H9 (cell line): ENCODE measurements around the gene TSEN34. TPM values are rescaled to one million over a fixed set of nuclear protein-coding genes. Genes with fewer than 3 reads are reported as not detected.

Experiments
- DNase-seq: peaks from one replicate; pipeline ENCODE4 v3.0.0-alpha.2; 2017
- H2AFZ ChIP-seq: one replicate; pipeline ENCODE4 v1.6.1; 2013; ENCODE audit warnings: mild to moderate bottlenecking, low read length, control low read depth, moderate library complexity
- H2AK5ac ChIP-seq: 2 replicates; pipeline ENCODE4 v1.6.1; 2013; ENCODE audit warnings: low read length, control low read depth, mixed read lengths; ENCODE audit not compliant: insufficient read length
- H2BK120ac ChIP-seq: one replicate; pipeline ENCODE4 v1.6.1; 2013; ENCODE audit warnings: low read depth, mild to moderate bottlenecking, low read length, control low read depth, inconsistent platforms; ENCODE audit not compliant: poor library complexity, severe bottlenecking
- H2BK12ac ChIP-seq: 2 replicates; pipeline ENCODE4 v1.6.1; 2013; ENCODE audit warnings: low read length, control low read depth, mixed read lengths, low read depth; ENCODE audit not compliant: insufficient read length
- H2BK15ac ChIP-seq: 2 replicates; pipeline ENCODE4 v1.6.1; 2013; ENCODE audit warnings: low read depth, low read length, control low read depth
- H2BK20ac ChIP-seq: one replicate; pipeline ENCODE4 v1.6.1; 2013; ENCODE audit warnings: low read depth, mild to moderate bottlenecking, low read length, control low read depth, inconsistent platforms; ENCODE audit not compliant: poor library complexity, severe bottlenecking
- H2BK5ac ChIP-seq: 2 replicates; pipeline ENCODE4 v1.6.1; 2013; ENCODE audit warnings: low read length, control low read depth, mixed read lengths; ENCODE audit not compliant: insufficient read length
- H3K14ac ChIP-seq: 2 replicates; pipeline ENCODE4 v1.6.1; 2013; ENCODE audit warnings: low read length, control low read depth; ENCODE audit not compliant: insufficient read depth
- H3K18ac ChIP-seq: 2 replicates; pipeline ENCODE4 v1.6.1; 2013; ENCODE audit warnings: low read depth, mild to moderate bottlenecking, mixed read lengths, low read length, control low read depth; ENCODE audit not compliant: insufficient read length
- H3K23ac ChIP-seq: 2 replicates; pipeline ENCODE4 v1.6.1; 2013; ENCODE audit warnings: low read length, control low read depth, mixed read lengths, low read depth; ENCODE audit not compliant: insufficient read length
- H3K23me2 ChIP-seq: 2 replicates; pipeline ENCODE4 v1.6.1; 2013; ENCODE audit warnings: low read depth, mild to moderate bottlenecking, mixed read lengths, low read length, control low read depth; ENCODE audit not compliant: insufficient read length, poor library complexity, severe bottlenecking
- H3K27ac ChIP-seq: 2 replicates; pipeline ENCODE4 v1.5.1; 2013; ENCODE audit warnings: low read length, control low read depth, mixed read lengths, low read depth; ENCODE audit not compliant: insufficient read length
- H3K27me3 ChIP-seq: 2 replicates; pipeline ENCODE4 v1.6.1; 2013; ENCODE audit warnings: low read length, control low read depth, inconsistent platforms; ENCODE audit not compliant: insufficient read depth
- H3K4ac ChIP-seq: 2 replicates; pipeline ENCODE4 v1.6.1; 2013; ENCODE audit warnings: low read depth, mild to moderate bottlenecking, control low read depth, inconsistent platforms, low read length, moderate library complexity
- H3K4me1 ChIP-seq: 2 replicates; pipeline ENCODE4 v1.6.1; 2013; ENCODE audit warnings: low read length, control low read depth, inconsistent platforms; ENCODE audit not compliant: insufficient read depth
- H3K4me2 ChIP-seq: 2 replicates; pipeline ENCODE4 v1.6.1; 2013; ENCODE audit warnings: low read length, control low read depth, mixed read lengths; ENCODE audit not compliant: insufficient read length, insufficient read depth
- H3K56ac ChIP-seq: 2 replicates; pipeline ENCODE4 v1.6.1; 2013; ENCODE audit warnings: low read depth, mild to moderate bottlenecking, mixed read lengths, low read length, control low read depth; ENCODE audit not compliant: insufficient read length
- H3K79me1 ChIP-seq: 2 replicates; pipeline ENCODE4 v1.6.1; 2013; ENCODE audit warnings: low read depth, mild to moderate bottlenecking, moderate library complexity, low read length, control low read depth, inconsistent platforms; ENCODE audit not compliant: insufficient read depth, poor library complexity, severe bottlenecking
- H3K79me2 ChIP-seq: 2 replicates; pipeline ENCODE4 v1.6.1; 2013; ENCODE audit warnings: low read length, control low read depth, inconsistent platforms; ENCODE audit not compliant: insufficient read depth
- H3K9ac ChIP-seq: 2 replicates; pipeline ENCODE4 v1.6.1; 2013; ENCODE audit warnings: low read length, control low read depth, mixed read lengths; ENCODE audit not compliant: insufficient read length; ENCODE audit errors: extremely low read depth
- H3K9me3 ChIP-seq: one replicate; pipeline ENCODE4 v1.6.1; 2013; ENCODE audit warnings: low read depth, low read length, inconsistent platforms; ENCODE audit not compliant: control insufficient read depth
- H3T11ph ChIP-seq: one replicate; pipeline ENCODE4 v1.6.1; 2013; ENCODE audit warnings: mild to moderate bottlenecking, low read length, control low read depth, inconsistent platforms
- H4K20me1 ChIP-seq: one replicate; pipeline ENCODE4 v1.6.1; 2013; ENCODE audit not compliant: control insufficient read depth, insufficient read length, insufficient read depth
- H4K5ac ChIP-seq: 2 replicates; pipeline ENCODE4 v1.6.1; 2013; ENCODE audit warnings: low read depth, mild to moderate bottlenecking, mixed read lengths, low read length, control low read depth; ENCODE audit not compliant: insufficient read length
- H4K8ac ChIP-seq: replicated peaks from 2 replicates; pipeline ENCODE4 v1.6.1; 2013; ENCODE audit warnings: low read length, control low read depth, mixed read lengths, low read depth; ENCODE audit not compliant: insufficient read length
- H4K91ac ChIP-seq: 2 replicates; pipeline ENCODE4 v1.6.1; 2013; ENCODE audit warnings: low read depth, mild to moderate bottlenecking, moderate library complexity, mixed read lengths, low read length, control low read depth; ENCODE audit not compliant: insufficient read length
- H3K27ac Mint-ChIP-seq, 3 experiments: 2 replicates in 2 of 3; 3 replicates in 1 of 3; pipeline ENCODE4 v1.8.0; 2020 to 2021; ENCODE audit warnings: mixed read lengths in 3 of 3, mild to moderate bottlenecking in 1 of 3, moderate library complexity in 1 of 3
- H3K27me3 Mint-ChIP-seq: 2 replicates; pipeline ENCODE4 v1.8.0; 2021; ENCODE audit warnings: low read depth, mild to moderate bottlenecking, moderate library complexity, mixed read lengths
- H3K36me3 Mint-ChIP-seq, 3 experiments: 2 replicates in 2 of 3; 3 replicates in 1 of 3; pipeline ENCODE4 v1.8.0; 2020 to 2021; ENCODE audit warnings: low read depth in 3 of 3, mixed read lengths in 3 of 3; ENCODE audit not compliant: insufficient read depth in 1 of 3
- H3K4me1 Mint-ChIP-seq, 2 experiments: 2 replicates each; pipeline ENCODE4 v1.8.0; 2020; ENCODE audit warnings: mixed read lengths in 2 of 2
- H3K4me3 Mint-ChIP-seq, 2 experiments: 2 replicates in 1 of 2; 3 replicates in 1 of 2; pipeline ENCODE4 v1.8.0; 2020 to 2021; ENCODE audit warnings: mild to moderate bottlenecking in 2 of 2, mixed read lengths in 2 of 2, moderate library complexity in 1 of 2
- H3K9me3 Mint-ChIP-seq, 2 experiments: 2 replicates in 1 of 2; 3 replicates in 1 of 2; pipeline ENCODE4 v1.8.0; 2020; ENCODE audit warnings: mild to moderate bottlenecking in 2 of 2, mixed read lengths in 2 of 2, moderate library complexity in 1 of 2
- CTCF ChIP-seq: fragments of 200-600 bp; sonication (generic); conservative IDR thresholded peaks from 3 replicates; pipeline ENCODE4 v1.8.0; 2021; ENCODE audit warnings: antibody characterized with exemption, mild to moderate bottlenecking
- whole genome bisulfite sequencing: extraction: QIAGEN DNeasy Blood & Tissue Kit; methylation state at CpG from one replicate; pipeline ENCODE4 v1.1.7; 2013; ENCODE audit warnings: missing lambda C conversion rate, low lambda C conversion rate, mixed read lengths; ENCODE audit not compliant: insufficient read length; ENCODE audit errors: extremely low coverage; 5-methylcytosine and 5-hydroxymethylcytosine counted together
- total RNA-seq: library from RNA; stranded (reverse); gene quantifications from 2 replicates; pipeline ENCODE4 v1.2.1, GENCODE V29; 2021

TSEN34 gene
- total RNA-seq, 1 experiment from 2014 or later: 28.3 TPM

- no peak overlapping the region for H2AFZ ChIP-seq
- H3T11ph ChIP-seq: no peak overlapping the region
- no peak overlapping the region for H3K56ac ChIP-seq
- H3K9me3 ChIP-seq: no peaks in the 10 kb centered on the region
- H2BK5ac ChIP-seq: no peak overlapping the region
- peaks cover 4 to 9% (median 6%) of the 10 kb centered on the region in 3 experiments for H3K36me3 Mint-ChIP-seq
- H3K27me3 ChIP-seq: no peaks in the 10 kb centered on the region
- no peak overlapping the region for H3K4ac ChIP-seq
- H3K27ac Mint-ChIP-seq: 0 out of 7 replicates have a peak overlapping the region, but pooled peaks of 1 of the 3 experiments have one; percentile 8
- peaks cover 33 to 41% of the 10 kb centered on the region in 2 experiments for H3K4me1 Mint-ChIP-seq
- peak overlapping the region; percentile 72 to 93; a peak in 4 of 5 replicates for H3K4me3 Mint-ChIP-seq
- H4K20me1 ChIP-seq: no peaks in the 10 kb centered on the region
- H2AK5ac ChIP-seq: no peak overlapping the region
- no peaks in the 10 kb centered on the region for H3K79me1 ChIP-seq
- H3K23me2 ChIP-seq: peaks cover 18% of the 10 kb centered on the region
- H2BK20ac ChIP-seq: no peak overlapping the region
- no peak overlapping the region for H2BK15ac ChIP-seq
- no peak overlapping the region for H2BK120ac ChIP-seq
- no peak overlapping the region for H3K14ac ChIP-seq
- no peak for DNase-seq
- no peak overlapping the region for H4K91ac ChIP-seq
- no CpG with 5 or more reads among the region's 14 CpGs for WGBS
- no peak overlapping the region for H4K8ac ChIP-seq
- H3K4me2 ChIP-seq: peak overlapping the region; percentile 53
- no peak overlapping the region for H3K9ac ChIP-seq
- no peak for TF ChIP-seq CTCF
- H2BK12ac ChIP-seq: no peak overlapping the region
- peaks cover 0 to 6% of the 10 kb centered on the region in 2 experiments; a peak in 2 of 5 replicates for H3K9me3 Mint-ChIP-seq
- H3K23ac ChIP-seq: no peak overlapping the region
- H3K79me2 ChIP-seq: no peaks in the 10 kb centered on the region; the same call in 1 of the 2 replicates
- no peak overlapping the region for H3K18ac ChIP-seq
- H3K27me3 Mint-ChIP-seq: peaks cover 41% of the 10 kb centered on the region
- no peaks in the 10 kb centered on the region for H3K4me1 ChIP-seq
- H3K27ac ChIP-seq: no peak overlapping the region
- H4K5ac ChIP-seq: no peak overlapping the region
Measured at GRCh38 chr19:54162884-54163283, 28.2 kb upstream of the TSEN34 start.
